ENCODE measurements around the gene SCP2.

GRCh38 chr1:52914463-52914862 lies 12.6 kb upstream of the SCP2 start:
- TF ChIP-seq CTCF (IDR thresholded peaks at IDR 0.05): no peak
- no peak for TF ChIP-seq POLR2A (IDR thresholded peaks at IDR 0.05)
- TF ChIP-seq POLR2AphosphoS5 (IDR thresholded peaks at IDR 0.05): no peak
